CD4-positive, alpha-beta T cell treated with Interleukin-4 for 4 hours (primary cell): ENCODE results near the gene ADAMTS15.

Experiments
- DNase-seq: peaks from one replicate; pipeline ENCODE4 v3.0.0-alpha.2; 2020

Gene ADAMTS15, protein sequence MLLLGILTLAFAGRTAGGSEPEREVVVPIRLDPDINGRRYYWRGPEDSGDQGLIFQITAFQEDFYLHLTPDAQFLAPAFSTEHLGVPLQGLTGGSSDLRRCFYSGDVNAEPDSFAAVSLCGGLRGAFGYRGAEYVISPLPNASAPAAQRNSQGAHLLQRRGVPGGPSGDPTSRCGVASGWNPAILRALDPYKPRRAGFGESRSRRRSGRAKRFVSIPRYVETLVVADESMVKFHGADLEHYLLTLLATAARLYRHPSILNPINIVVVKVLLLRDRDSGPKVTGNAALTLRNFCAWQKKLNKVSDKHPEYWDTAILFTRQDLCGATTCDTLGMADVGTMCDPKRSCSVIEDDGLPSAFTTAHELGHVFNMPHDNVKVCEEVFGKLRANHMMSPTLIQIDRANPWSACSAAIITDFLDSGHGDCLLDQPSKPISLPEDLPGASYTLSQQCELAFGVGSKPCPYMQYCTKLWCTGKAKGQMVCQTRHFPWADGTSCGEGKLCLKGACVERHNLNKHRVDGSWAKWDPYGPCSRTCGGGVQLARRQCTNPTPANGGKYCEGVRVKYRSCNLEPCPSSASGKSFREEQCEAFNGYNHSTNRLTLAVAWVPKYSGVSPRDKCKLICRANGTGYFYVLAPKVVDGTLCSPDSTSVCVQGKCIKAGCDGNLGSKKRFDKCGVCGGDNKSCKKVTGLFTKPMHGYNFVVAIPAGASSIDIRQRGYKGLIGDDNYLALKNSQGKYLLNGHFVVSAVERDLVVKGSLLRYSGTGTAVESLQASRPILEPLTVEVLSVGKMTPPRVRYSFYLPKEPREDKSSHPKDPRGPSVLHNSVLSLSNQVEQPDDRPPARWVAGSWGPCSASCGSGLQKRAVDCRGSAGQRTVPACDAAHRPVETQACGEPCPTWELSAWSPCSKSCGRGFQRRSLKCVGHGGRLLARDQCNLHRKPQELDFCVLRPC

DNA sequence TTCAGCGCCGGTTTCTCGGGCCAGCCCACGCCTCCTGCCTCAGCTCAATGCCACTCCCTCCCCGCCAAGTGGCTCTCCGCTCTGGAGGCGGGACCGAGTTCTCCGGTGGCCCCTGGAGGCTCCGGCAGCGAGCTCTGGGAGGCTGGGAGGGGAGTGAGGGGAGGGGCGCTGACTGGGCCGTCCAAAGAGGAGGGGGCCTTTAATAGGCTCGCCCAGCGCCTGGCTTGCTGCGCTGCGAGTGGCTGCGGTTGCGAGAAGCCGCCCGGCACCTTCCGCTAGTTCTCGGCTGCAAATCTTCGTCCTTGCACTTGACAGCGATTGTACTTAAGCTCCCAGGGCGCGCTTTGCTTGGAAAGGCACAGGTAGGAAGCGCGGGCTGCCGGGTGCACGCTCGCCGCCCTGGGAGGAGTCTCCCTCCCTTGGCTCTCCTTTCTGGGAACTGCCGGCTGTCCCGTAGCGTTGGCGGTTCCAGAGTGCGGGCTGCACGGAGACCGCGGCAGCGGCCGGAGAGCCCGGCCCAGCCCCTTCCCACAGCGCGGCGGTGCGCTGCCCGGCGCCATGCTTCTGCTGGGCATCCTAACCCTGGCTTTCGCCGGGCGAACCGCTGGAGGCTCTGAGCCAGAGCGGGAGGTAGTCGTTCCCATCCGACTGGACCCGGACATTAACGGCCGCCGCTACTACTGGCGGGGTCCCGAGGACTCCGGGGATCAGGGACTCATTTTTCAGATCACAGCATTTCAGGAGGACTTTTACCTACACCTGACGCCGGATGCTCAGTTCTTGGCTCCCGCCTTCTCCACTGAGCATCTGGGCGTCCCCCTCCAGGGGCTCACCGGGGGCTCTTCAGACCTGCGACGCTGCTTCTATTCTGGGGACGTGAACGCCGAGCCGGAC, at the start of gene ADAMTS15:
ADAMTS15 (plus strand) TSS at position 230 of the 894 bp plus-strand sequence; CDS start at position 559, 329 bp downstream.
- DNase-seq = no peak

DNA sequence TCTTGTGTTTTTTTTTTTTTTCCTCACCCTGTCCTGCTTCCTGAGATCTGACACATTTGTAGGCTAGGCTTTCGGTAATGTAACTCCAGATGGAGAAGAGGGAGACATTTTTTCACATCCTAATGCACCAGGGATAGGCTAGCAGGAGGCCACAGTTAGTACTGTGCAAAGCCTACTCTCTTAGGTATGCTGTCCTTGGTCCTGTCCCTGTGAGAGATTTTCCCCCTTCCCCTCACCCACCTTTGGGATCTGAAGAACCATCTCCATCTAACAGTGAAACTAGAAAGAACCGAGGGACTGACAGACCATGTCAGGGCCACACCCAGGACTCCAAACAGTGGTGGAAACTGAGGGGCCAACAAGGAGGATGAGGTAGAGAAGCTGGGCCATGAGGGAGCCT, 49.2 kb upstream of the ADAMTS15 start:
- DNase-seq = no peak

DNA sequence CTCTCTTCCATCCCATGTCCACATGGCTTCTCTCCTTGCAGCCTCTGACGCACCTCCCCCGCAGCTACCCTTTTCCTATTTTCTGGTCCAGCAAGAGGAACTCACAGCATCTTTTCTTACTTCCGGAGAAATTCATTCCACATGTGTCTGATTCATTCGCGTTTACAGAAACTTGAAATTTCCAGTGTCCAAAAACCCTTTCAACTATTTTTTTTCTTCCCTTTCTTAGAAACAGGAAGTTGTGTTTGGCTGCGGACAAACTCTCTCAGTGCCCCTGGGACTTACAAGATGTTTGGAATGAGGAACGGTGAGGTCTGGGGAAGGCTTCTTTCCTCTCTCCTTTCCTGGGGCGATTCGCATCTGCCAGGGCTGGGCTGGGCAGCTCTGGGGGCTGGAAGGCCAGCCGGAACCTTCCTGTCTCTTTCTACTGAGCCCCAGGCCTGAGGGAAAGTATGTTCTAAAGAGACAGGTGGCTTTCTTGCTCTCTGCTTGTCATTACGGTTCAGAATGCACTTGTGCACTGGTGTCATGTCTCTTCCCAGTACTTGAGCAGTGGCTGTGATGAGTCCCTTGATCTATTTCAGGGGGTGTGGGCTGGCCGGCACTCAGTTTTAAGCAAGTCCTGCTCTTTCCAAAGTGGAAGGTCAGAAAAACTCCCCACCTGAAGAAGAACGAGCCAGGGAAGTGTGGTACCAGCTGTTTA, 47.5 kb upstream of the ADAMTS15 start:
- DNase-seq = no peak

DNA sequence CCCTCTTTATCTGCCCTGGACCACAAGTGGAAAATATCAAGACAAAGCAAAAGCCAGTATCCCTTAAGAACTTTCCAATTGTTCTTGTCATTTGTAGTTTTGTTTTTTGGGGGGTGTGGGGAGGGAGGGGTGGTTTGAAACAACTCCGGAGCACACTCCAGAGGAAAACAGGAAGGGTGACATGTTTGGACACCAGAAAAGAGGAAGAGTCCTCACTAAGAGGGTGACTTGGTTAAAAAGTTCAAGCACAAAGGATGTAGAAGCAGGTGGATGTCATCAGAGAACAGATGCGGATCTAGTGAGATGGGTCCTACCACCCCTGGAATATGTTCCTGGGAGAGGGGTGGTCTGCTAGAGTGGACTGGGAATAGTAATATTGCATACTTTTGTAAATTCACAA, 45.9 kb upstream of the ADAMTS15 start:
- DNase-seq = no peak

DNA sequence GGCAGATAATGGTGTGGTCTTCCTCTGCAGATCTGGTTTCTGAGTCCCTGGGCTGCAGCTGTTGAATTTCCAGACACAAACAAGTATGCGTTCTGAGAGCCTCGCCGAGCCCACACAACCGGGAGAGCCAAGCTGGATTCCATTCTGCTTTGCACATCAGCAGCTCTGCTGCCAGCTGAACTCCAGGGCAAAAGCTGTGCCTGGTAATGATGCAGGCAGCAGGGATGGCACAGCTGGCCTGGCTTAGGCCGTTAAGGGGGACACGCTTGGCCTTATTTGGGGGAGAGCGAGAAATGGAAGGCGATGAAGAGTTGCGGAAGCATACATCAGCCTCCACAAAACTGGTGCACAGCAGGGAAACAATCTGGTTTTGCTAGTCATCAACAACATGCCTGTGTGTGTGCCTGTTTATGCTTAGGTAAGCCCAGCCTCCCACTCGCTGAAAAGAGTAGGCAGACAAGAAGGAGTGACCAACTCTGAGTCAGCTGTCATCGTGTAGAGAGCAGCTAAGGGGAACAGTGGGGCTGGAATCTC, 45.1 kb upstream of the ADAMTS15 start:
- no peak for DNase-seq

DNA sequence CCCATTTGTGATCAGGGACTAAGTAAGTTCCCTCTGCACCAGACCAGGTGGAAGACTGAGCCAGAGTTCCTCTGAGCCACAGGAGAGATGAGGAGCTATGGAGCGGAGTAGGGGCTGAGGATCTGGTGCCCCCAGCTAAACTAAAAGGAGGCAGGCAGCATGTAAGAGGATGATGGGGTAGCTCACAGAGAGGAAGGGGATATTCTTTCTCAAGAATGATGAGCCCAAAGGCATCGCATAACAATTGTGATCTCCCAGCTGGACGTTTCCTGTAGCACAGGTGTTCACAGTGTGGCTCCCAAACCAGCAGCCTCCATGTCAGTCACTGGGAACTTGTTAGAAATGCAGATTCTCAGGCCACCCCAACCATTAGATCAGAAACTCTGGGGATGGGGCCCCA, 44.5 kb upstream of the ADAMTS15 start:
- DNase-seq = no peak

DNA sequence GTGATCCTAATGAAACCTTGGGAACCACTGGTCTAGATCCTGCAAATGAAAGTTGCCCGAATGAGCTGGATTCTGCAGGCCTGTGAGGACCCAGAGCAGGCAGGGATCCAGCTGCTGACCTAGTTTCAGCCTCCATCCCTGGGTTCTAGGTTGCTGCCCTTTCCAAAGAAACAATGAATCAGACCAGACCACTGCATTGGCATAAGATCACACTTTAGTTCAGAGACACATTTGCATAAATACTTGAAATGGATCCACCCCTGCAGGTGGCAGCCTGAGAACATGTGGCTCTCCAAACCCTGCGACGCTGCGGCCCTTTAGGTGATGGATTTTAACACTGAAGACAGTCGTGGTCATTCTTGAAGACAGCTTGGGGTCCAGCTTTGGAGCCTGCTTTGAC, 43.7 kb upstream of the ADAMTS15 start:
- DNase-seq = no peak

DNA sequence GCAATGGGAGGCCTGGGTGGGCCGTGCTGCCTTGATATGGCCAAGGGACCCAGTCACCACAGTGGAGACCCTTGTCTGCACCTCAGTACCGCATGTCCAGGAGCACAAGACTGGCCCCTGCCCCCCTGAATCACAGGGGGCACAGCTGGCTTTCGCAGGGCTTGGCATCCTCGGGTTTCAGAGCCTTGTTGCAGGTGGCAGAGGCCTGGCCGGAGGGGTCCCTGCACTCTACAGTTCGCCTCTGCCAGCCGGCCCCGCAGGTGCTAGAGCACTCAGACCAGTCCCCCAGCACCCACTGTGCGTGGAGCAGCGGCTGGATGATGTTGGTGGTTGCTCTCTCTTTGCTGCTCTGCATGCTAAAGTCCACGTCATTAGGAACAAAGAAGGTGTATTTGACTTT, 43.0 kb upstream of the ADAMTS15 start:
- DNase-seq = no peak

DNA sequence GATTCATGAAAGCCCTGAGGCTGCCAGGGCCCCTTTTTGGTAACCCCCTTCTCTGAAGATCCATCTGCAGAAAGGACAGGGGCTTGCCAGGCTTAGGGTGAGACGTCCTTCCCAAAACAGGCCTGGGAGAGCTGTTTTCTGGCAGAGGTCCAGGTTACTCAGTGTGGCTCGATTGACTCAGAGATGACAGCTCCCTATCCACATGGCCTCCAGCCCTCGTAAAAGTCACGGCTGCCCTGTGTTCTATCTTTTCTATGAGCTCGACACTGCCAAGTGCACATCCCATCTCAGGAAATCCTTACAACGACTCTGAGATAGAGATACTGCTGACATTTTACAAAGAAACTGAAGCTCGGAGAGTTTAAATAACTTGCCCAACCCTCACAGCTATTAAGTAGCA, 40.5 kb upstream of the ADAMTS15 start:
- no peak for DNase-seq

DNA sequence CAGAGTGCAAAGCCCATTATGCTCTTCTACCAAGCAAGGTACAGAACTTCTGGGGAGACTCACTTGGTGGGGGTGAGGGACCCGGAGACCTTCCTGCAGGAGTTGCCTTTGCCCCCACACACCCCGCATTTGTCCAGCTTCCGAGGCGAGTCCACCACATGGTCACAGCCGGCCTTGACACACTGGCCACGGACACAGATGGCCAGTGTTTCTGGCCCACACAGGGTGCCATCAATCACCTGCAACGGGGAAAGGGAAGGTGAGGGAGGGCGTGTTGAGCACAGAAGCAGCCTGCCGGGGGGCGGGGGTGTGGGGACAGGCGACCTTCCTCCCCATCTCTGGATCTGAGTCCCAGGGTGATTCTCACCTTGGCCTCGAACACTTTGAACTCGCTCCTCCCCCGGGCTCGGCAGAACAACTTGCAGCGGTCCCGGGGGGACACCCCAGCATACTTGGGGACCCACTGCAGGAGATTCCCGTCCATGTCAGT, 40.0 kb upstream of the ADAMTS15 start:
- DNase-seq = no peak

DNA sequence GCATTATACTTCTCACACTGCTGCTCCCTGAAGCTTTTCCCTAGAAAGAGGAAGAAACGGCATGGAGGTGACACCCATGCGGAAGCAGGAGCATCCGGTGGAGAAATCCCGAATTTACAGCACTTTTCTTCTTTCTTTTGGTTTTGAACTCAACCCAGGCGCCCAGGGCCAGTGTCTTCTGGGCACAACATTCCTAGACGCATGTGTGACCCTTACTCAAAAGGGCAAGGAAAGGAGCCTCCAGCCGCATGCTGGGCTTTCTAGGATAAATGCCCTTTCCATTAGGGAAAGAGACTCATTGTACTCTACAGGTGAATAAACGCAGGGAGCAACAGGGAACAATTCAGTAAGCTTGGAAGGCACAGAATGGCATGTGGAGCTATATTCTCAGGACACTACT, 39.5 kb upstream of the ADAMTS15 start:
- DNase-seq = no peak

DNA sequence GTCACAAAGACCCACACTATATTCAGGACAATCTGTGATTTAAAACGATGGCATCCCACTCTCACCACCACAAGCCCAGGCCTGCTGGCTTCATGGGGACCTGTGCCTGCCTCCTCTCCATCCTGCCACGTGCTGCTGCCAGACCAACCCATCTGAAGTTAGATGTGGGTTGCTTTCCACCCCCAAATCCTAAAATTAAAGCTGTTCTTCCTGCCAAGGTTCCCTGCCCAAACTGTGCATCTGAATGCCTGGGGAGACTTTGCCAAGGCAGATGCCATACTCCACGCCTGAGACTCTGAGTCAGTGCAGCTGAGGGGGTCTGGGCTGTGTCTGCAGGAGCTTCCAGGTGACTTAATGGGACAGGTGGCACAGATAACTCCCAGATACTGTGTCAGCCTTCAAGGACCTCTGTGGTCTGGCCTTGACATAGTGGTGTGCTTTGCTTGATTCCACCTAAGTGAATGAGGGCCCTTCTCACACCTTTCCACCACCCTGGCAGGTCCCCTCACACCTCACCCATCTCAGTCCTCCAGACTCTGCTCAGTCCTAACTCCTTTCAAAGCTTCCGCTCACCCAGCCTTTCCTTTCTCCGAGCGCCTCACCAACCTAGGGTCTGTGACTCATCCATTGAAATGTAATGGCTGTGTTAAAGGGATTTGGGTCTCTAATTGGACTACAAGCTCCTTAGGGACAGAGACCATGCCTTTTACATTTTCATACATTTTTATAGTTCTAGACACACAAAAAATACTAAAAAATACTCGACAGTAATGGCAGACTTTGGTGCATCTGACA, 38.7 kb upstream of the ADAMTS15 start:
- DNase-seq = no peak

DNA sequence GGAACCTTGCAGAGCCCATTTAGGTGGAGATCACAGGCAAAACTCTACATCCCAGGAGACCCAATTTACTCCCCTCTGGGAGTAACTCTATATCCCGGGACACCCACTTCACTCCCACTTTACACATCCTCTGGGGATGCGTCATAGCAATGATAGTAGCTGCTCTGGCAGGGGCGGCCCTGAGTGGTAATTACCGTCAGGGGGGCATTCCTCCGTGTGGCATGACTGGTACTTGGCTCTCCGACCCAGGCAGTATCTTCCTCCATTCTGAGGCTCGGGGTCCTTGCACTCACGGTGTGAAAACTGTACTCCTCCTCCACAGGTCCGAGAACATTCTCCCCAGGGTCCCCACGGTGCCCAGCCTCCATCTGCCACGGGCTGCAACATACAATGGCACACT, 37.2 kb upstream of the ADAMTS15 start:
- no peak for DNase-seq

DNA sequence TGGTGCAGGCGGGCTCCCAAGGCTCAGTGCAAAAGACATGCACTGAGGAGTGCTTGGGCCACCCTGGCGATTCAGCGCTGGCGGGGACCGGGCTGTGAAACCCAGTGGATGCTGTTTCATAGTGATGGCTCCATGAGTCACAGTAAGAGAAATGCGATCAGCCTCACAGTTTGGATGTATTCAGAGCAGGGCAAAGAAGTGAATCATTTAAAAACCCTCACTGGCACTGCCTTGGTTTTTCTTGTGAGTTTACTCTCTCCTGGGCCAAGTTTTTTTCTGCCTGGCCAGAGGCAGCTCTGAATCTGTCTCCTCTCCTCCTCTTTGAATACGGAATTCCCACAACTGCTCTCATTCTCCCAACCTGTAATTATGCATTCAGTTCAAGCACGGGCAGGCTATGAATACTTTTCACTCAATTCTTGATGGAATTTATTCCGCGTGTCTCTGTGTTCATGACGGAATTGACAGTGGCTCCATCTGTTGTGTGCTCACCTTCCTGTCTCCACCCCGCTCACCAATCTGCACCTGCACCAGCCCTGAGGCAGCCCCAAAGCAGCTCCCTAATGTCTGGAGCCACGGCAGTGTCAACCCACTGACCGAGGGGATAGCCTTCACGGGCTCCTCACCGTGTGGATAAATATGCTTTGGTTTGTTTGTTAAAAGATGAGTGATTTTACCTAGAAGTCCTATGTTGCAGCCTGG, 34.9 kb upstream of the ADAMTS15 start:
- no peak for DNase-seq

DNA sequence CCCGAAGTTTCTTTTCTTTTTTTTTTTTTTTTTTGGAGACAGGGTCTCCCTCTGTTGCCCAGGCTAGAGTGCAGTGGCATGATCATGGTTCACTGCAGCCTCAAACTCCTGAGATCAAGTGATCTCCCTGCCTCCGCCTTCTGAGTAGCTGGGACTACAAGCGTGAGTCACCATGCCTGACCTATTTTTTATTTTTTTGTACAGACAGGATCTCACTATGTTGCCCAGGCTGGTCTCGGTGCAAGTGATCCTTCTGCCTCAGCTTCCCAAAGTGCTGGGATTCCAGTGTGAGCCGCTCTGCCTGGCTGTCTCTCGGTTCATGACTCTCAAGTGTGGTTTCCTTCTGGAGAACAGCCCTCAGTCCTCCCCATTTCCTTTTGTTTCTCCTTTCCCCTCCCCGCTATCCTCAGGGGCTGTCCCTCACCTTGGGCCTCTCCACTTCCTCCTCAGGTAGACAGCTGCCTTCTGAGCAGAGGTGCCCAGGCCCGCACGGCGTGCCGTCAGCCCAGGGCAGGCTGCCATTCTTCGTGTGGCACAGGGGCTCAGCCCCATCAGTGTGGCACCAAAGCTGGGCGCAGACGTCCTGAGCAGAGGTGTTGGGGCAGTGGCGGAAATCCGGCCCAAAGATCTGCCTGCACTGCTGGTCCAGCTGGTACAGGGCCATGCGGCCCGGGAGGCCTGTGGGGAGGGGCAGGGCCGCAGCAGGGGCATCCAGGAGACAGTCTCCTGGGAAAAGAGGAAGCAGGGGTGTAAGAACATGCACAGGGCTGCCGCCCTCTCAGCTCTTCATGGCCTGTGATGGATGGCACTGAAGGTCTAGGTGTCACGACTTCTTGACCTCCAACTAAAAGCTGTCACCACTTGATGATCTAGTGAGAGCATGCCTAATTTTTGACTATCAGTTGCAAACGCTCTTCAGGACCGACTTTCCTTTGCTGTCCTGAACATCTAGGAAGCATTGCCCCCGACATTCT, 34.1 kb upstream of the ADAMTS15 start:
- no peak for DNase-seq

DNA sequence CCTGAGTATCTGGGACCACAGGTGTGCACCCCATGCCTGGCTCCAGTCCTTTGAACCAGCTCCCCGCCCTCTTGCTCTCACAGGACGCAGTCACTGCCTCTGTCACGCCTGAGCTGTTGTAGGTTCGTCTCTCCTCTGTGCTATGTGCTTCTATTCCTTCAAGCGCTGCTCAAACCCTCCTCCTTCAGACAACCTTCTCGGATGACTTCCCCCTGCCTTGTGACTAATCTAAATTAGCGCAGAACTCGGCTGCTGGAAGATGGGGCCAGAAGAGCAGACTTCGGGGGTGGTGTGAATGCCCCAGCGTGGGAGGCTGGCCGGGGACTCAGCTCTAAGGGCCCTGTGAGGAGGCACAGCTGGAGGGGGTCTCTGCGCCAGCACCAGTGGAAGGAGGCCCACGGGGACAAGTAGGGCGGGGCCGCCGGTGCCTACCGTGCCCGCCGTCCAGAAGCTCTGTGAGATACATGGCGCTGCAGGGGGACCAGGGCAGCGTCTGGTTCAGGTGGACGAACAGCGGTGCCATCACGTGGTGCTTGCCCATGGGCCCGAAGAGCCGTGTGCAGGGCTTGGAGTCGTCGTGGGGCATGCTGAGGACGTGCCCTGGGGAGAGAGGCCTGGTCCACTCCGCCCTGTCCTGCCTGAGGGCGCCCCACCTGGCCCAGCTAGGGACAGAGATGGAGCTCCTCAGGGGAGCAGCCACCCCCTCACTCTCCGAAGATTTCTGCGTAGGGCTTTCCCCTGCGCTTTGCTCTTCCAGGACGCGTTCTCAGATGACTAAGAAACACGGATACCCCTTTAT, 32.5 kb upstream of the ADAMTS15 start:
- DNase-seq = no peak

DNA sequence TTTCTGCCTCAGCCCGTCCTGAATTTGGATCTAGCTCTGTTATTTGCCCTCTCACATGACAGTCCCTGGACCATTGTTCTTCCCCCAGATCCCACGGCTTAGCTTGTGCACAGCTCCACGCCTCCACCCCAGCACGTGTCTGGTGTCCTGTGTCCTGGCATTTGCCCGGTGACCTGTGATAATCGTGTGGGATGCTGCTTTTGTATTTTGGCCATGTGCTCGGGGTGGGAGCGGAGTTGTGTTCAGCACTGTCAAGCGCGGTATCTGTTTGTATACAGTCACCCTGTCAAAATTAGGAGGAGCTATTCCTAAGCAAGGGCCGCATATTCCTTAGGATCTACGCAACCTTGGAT, 31.9 kb upstream of the ADAMTS15 start:
- no peak for DNase-seq

DNA sequence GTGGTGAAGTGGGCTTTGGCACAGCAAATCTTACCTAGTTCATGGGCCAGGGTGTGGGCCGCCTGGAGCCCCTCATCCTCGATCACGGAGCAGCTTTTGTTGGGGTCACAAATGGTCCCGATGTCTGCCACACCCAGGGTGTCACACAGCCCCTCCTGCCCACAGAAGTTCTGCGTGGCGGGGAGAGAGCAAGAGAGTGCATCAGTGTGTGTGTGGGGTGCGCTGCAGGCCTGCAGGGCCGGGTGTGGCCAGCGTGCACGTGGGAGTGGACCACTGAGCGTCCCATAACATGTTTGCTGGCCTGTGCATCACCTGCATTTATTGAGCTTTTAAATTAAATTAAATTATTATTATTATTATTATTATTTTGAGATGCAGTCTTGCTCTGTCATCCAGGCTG, 31.5 kb upstream of the ADAMTS15 start:
- DNase-seq = no peak
